ENCODE results near the gene FMN1. TPM values are rescaled to one million over a fixed set of nuclear protein-coding genes. Genes with fewer than 3 reads are reported as not detected.

The FMN1 gene
- total RNA-seq, 1 experiment from 2014 or later = 1.2 TPM

- POLR2A ChIA-PET = no interaction called here
- H3K9me3 Mint-ChIP-seq (ENCODE audit: unreplicated experiment) = no peaks in the 10 kb centered on the region
- DNase-seq (ENCODE audit: unreplicated experiment) = peak; percentile 77
- CTCF ChIA-PET = interaction anchor here (0.6 to 2.2 kb wide), 3 partner anchors 12 to 98 kb away, joined by 4 to 11 read pairs (median 4); no protein-coding TSS in a partner anchor
- intact Hi-C loops (cut with micrococcal nuclease) = no loop called here
- no TSS peak for BruUV-seq (replicated peaks)
- H3K36me3 Mint-ChIP-seq (ENCODE audit: insufficient read depth, unreplicated experiment) = no peaks in the 10 kb centered on the region
- H3K4me3 Mint-ChIP-seq (ENCODE audit: unreplicated experiment) = no peak overlapping the region
- H3K4me1 Mint-ChIP-seq (ENCODE audit: insufficient read depth, unreplicated experiment) = no peaks in the 10 kb centered on the region
- no peaks in the 10 kb centered on the region for H3K27me3 Mint-ChIP-seq (ENCODE audit: insufficient read depth, unreplicated experiment)
- H3K27ac Mint-ChIP-seq (ENCODE audit: low read depth, unreplicated experiment) = no peak overlapping the region
- TF ChIP-seq CTCF (IDR thresholded peaks at IDR 0.05; ENCODE audit: unreplicated experiment) = no peak
Measured at GRCh38 chr15:32838820-32839219, 355.7 kb downstream of the FMN1 start.

- H3K9me3 Mint-ChIP-seq (ENCODE audit: unreplicated experiment) = no peaks in the 10 kb centered on the region
- no peak overlapping the region for H3K4me3 Mint-ChIP-seq (ENCODE audit: unreplicated experiment)
- no peaks in the 10 kb centered on the region for H3K27me3 Mint-ChIP-seq (ENCODE audit: insufficient read depth, unreplicated experiment)
- no peaks in the 10 kb centered on the region for H3K4me1 Mint-ChIP-seq (ENCODE audit: insufficient read depth, unreplicated experiment)
- intact Hi-C loops (cut with micrococcal nuclease) = no loop called here
- DNase-seq (ENCODE audit: unreplicated experiment) = no peak
- CTCF ChIA-PET = interaction anchor here (0.6 kb wide), 1 partner anchor 13 kb away, joined by 4 read pairs; no protein-coding TSS in a partner anchor
- POLR2A ChIA-PET = no interaction called here
- TF ChIP-seq CTCF (IDR thresholded peaks at IDR 0.05; ENCODE audit: unreplicated experiment) = no peak
- BruUV-seq (replicated peaks) = no TSS peak
- no peak overlapping the region for H3K27ac Mint-ChIP-seq (ENCODE audit: low read depth, unreplicated experiment)
- H3K36me3 Mint-ChIP-seq (ENCODE audit: insufficient read depth, unreplicated experiment) = no peaks in the 10 kb centered on the region
Measured at GRCh38 chr15:32838338-32838737, 356.2 kb downstream of the FMN1 start.

GRCh38 chr15:32837935-32838334 is 356.6 kb downstream of the FMN1 start:
- ChIA-PET POLR2A (no interaction called here), CTCF (interaction anchor here (0.6 kb wide), 1 partner anchor 13 kb away, joined by 4 read pairs; no protein-coding TSS in a partner anchor)
- BruUV-seq (replicated peaks) = no TSS peak
- Mint-ChIP-seq H3K36me3 (ENCODE audit: insufficient read depth, unreplicated experiment) (no peaks in the 10 kb centered on the region), H3K9me3 (ENCODE audit: unreplicated experiment) (no peaks in the 10 kb centered on the region), H3K27ac (ENCODE audit: low read depth, unreplicated experiment) (no peak overlapping the region), H3K27me3 (ENCODE audit: insufficient read depth, unreplicated experiment) (no peaks in the 10 kb centered on the region), H3K4me1 (ENCODE audit: insufficient read depth, unreplicated experiment) (no peaks in the 10 kb centered on the region), H3K4me3 (ENCODE audit: unreplicated experiment) (no peak overlapping the region)
- intact Hi-C loops (cut with micrococcal nuclease) = no loop called here
- TF ChIP-seq CTCF (IDR thresholded peaks at IDR 0.05; ENCODE audit: unreplicated experiment) = no peak
- no peak for DNase-seq (ENCODE audit: unreplicated experiment)

GRCh38 chr15:32834156-32834555 is 360.4 kb downstream of the FMN1 start:
- ChIA-PET CTCF (interaction anchor here (0.6 to 4.5 kb wide), 10 partner anchors 10 to 964 kb away, joined by 3 to 40 read pairs (median 3); no protein-coding TSS in a partner anchor), POLR2A (no interaction called here)
- Mint-ChIP-seq H3K27ac (ENCODE audit: low read depth, unreplicated experiment) (no peak overlapping the region), H3K4me1 (ENCODE audit: insufficient read depth, unreplicated experiment) (no peaks in the 10 kb centered on the region), H3K9me3 (ENCODE audit: unreplicated experiment) (no peaks in the 10 kb centered on the region), H3K36me3 (ENCODE audit: insufficient read depth, unreplicated experiment) (no peaks in the 10 kb centered on the region), H3K27me3 (ENCODE audit: insufficient read depth, unreplicated experiment) (no peaks in the 10 kb centered on the region), H3K4me3 (ENCODE audit: unreplicated experiment) (no peak overlapping the region)
- intact Hi-C loops (cut with micrococcal nuclease) = no loop called here
- no peak for DNase-seq (ENCODE audit: unreplicated experiment)
- no peak for TF ChIP-seq CTCF (IDR thresholded peaks at IDR 0.05; ENCODE audit: unreplicated experiment)
- BruUV-seq (replicated peaks) = no TSS peak

All from MCF 10A (cell line).